H1 (cell line): ENCODE measurements around the gene ATXN2L. TPM values are rescaled to one million over a fixed set of nuclear protein-coding genes. Genes with fewer than 3 reads are reported as not detected.

Source experiments
- CTCF ChIA-PET: fragments of 300-600 bp; sonication (Branson Sonifier 250); formaldehyde crosslinking; loops from one replicate; lab custom pipeline; 2021; ENCODE audit not compliant: partially characterized antibody; lab: Charles Lee
- POLR2A ChIA-PET: fragments of 300-600 bp; sonication (Branson Sonifier 250); formaldehyde crosslinking; loops from one replicate; lab custom pipeline; 2021; ENCODE audit warnings: inconsistent platforms; ENCODE audit not compliant: partially characterized antibody; lab: Charles Lee
- DNase-seq, 2 experiments: peaks; one replicate each; pipeline versions ENCODE4 v3.0.0 to v3.0.0-alpha.2; 2010 to 2022; ENCODE audit warnings: low spot score in 2 of 2, low read depth in 1 of 2, mixed read lengths in 1 of 2
- FAIRE-seq: peaks from 2 replicates; lab custom pipeline; 2011; peaks lifted over from hg19 to GRCh38; lab: Jason Lieb, UNC
- H2AFZ ChIP-seq: 2 replicates; pipeline ENCODE4 v1.8.1; 2012; ENCODE audit warnings: low read length, inconsistent platforms
- H2AK5ac ChIP-seq: 2 replicates; pipeline ENCODE4 v1.6.1; 2013; ENCODE audit warnings: low read depth, low read length
- H2BK120ac ChIP-seq: replicated peaks from 2 replicates; pipeline ENCODE3; 2013; ENCODE audit warnings: low read depth, low read length, inconsistent platforms
- H2BK12ac ChIP-seq: 2 replicates; pipeline ENCODE4 v1.6.1; 2013; ENCODE audit warnings: low read depth, low read length
- H2BK15ac ChIP-seq: 2 replicates; pipeline ENCODE4 v1.6.1; 2013; ENCODE audit warnings: low read length
- H2BK20ac ChIP-seq: 2 replicates; pipeline ENCODE4 v1.6.1; 2013; ENCODE audit warnings: low read length
- H2BK5ac ChIP-seq: 2 replicates; pipeline ENCODE4 v1.6.1; 2013; ENCODE audit warnings: low read depth, low read length
- H3K14ac ChIP-seq: 2 replicates; pipeline ENCODE4 v1.6.1; 2013; ENCODE audit warnings: inconsistent platforms; ENCODE audit not compliant: insufficient read length
- H3K18ac ChIP-seq: 2 replicates; pipeline ENCODE4 v1.6.1; 2013; ENCODE audit warnings: low read length; ENCODE audit errors: extremely low read depth
- H3K23ac ChIP-seq: 2 replicates; pipeline ENCODE4 v1.6.1; 2013; ENCODE audit warnings: inconsistent platforms; ENCODE audit not compliant: insufficient read length
- H3K23me2 ChIP-seq: 2 replicates; pipeline ENCODE4 v1.6.1; 2013; ENCODE audit warnings: low read depth, low read length
- H3K27ac ChIP-seq: 2 replicates; pipeline ENCODE4 v1.6.1; 2011; ENCODE audit warnings: low read depth, low read length, inconsistent platforms
- H3K27me3 ChIP-seq, 4 experiments: replicated peaks in 1 of 4; 1 replicate in 1 of 4; 2 replicates in 3 of 4; pipeline versions ENCODE4 v1.6.1 to v1.8.1; 2011 to 2013; ENCODE audit warnings: low read length in 3 of 4, mild to moderate bottlenecking in 3 of 4, inconsistent platforms in 2 of 4, mixed read lengths in 2 of 4, moderate library complexity in 1 of 4; ENCODE audit not compliant: control insufficient read depth in 3 of 4, insufficient read depth in 3 of 4; ENCODE audit errors: extremely low read depth in 1 of 4
- H3K36me3 ChIP-seq, 4 experiments: 2 replicates each; pipeline versions ENCODE4 v1.6.1 to v1.8.1; 2011 to 2013; ENCODE audit warnings: mild to moderate bottlenecking in 4 of 4, low read length in 3 of 4, moderate library complexity in 2 of 4, control low read depth in 1 of 4, inconsistent platforms in 1 of 4; ENCODE audit not compliant: insufficient read depth in 4 of 4, control insufficient read depth in 2 of 4
- H3K4ac ChIP-seq: replicated peaks from 2 replicates; pipeline ENCODE3; 2013; ENCODE audit warnings: low read length, low read depth, mixed read lengths, inconsistent platforms; ENCODE audit not compliant: insufficient read length
- H3K4me1 ChIP-seq, 4 experiments: replicated peaks in 1 of 4; 1 replicate in 1 of 4; 2 replicates in 3 of 4; pipeline versions ENCODE4 v1.6.1 to v1.8.1; 2011 to 2013; ENCODE audit warnings: low read length in 3 of 4, inconsistent platforms in 2 of 4, mixed read lengths in 1 of 4; ENCODE audit not compliant: insufficient read depth in 4 of 4, control insufficient read depth in 3 of 4
- H3K4me2 ChIP-seq, 2 experiments: 2 replicates each; pipeline versions ENCODE4 v1.6.1 to v1.8.1; 2011 to 2013; ENCODE audit warnings: low read depth in 2 of 2, low read length in 2 of 2, control low read depth in 1 of 2, inconsistent platforms in 1 of 2, mild to moderate bottlenecking in 1 of 2; ENCODE audit not compliant: insufficient read depth in 1 of 2
- H3K4me3 ChIP-seq, 4 experiments: fragments of 200-600, 300-600 bp in 1 of 4; sonication (generic), shearing (Covaris generic), sonication (Bioruptor Twin) in 1 of 4; 2 replicates each; pipeline versions ENCODE4 v1.5.1 to v1.8.1; 2011 to 2016; ENCODE audit warnings: low read length in 4 of 4, low read depth in 3 of 4, control low read depth in 2 of 4, inconsistent platforms in 2 of 4, mild to moderate bottlenecking in 2 of 4, mixed read lengths in 1 of 4, moderate library complexity in 1 of 4; ENCODE audit not compliant: insufficient read depth in 2 of 4; ENCODE audit errors: extremely low read depth in 1 of 4
- H3K56ac ChIP-seq: replicated peaks from 2 replicates; pipeline ENCODE3; 2013; ENCODE audit warnings: low read depth, mild to moderate bottlenecking, mixed read lengths, low read length, inconsistent platforms; ENCODE audit not compliant: insufficient read length
- H3K79me1 ChIP-seq: 2 replicates; pipeline ENCODE4 v1.6.1; 2013; ENCODE audit warnings: low read depth, low read length, control low read depth
- H3K79me2 ChIP-seq, 2 experiments: 2 replicates each; pipeline versions ENCODE4 v1.6.1 to v1.8.1; 2012 to 2013; ENCODE audit warnings: low read length in 2 of 2, mild to moderate bottlenecking in 2 of 2, inconsistent platforms in 1 of 2; ENCODE audit not compliant: insufficient read depth in 2 of 2, control insufficient read depth in 1 of 2
- H3K9ac ChIP-seq, 4 experiments: replicated peaks in 1 of 4; 1 replicate in 1 of 4; 2 replicates in 3 of 4; pipeline versions ENCODE4 v1.6.1 to v1.8.1; 2011 to 2013; ENCODE audit warnings: low read depth in 3 of 4, low read length in 3 of 4, control low read depth in 2 of 4, mild to moderate bottlenecking in 2 of 4, moderate library complexity in 2 of 4, inconsistent platforms in 1 of 4; ENCODE audit errors: extremely low read depth in 1 of 4
- H3K9me3 ChIP-seq, 2 experiments: 2 replicates each; pipeline versions ENCODE4 v1.6.1 to v1.8.1; 2012 to 2013; ENCODE audit warnings: mild to moderate bottlenecking in 2 of 2, moderate library complexity in 2 of 2, control low read depth in 1 of 2, inconsistent platforms in 1 of 2, low read depth in 1 of 2, low read length in 1 of 2, mixed read lengths in 1 of 2; ENCODE audit not compliant: insufficient read depth in 2 of 2
- H4K20me1 ChIP-seq, 2 experiments: replicated peaks in 1 of 2; 2 replicates each; pipeline versions ENCODE3 to v1.8.1; 2011 to 2013; ENCODE audit warnings: inconsistent platforms in 2 of 2, low read length in 2 of 2, mild to moderate bottlenecking in 1 of 2; ENCODE audit not compliant: insufficient read depth in 2 of 2, control insufficient read depth in 1 of 2
- H4K5ac ChIP-seq: 2 replicates; pipeline ENCODE4 v1.6.1; 2013; ENCODE audit warnings: low read length, low read depth, mixed read lengths, inconsistent platforms; ENCODE audit not compliant: insufficient read length
- H4K8ac ChIP-seq: 2 replicates; pipeline ENCODE4 v1.8.0; 2013; ENCODE audit warnings: mild to moderate bottlenecking, moderate library complexity, low read length, inconsistent platforms; ENCODE audit not compliant: insufficient read depth; ENCODE audit errors: extremely low read depth
- H4K91ac ChIP-seq: replicated peaks from 2 replicates; pipeline ENCODE3; 2013; ENCODE audit warnings: low read length, mixed read lengths, inconsistent platforms; ENCODE audit not compliant: insufficient read length
- POLR2A ChIP-seq, 2 experiments: IDR thresholded peaks; 1 replicate in 1 of 2; 2 replicates in 1 of 2; pipeline ENCODE4 v1.6.1; 2011; ENCODE audit warnings: low read depth in 2 of 2, low read length in 2 of 2, mild to moderate bottlenecking in 2 of 2; ENCODE audit errors: control extremely low read depth in 1 of 2
- POLR2AphosphoS5 ChIP-seq: IDR thresholded peaks from 2 replicates; pipeline ENCODE4 v1.6.1; 2011; ENCODE audit warnings: low read depth, low read length
- RNF2 ChIP-seq: fragments of 200-900, 300-1000 bp; sonication (generic); IDR thresholded peaks from 2 replicates; pipeline ENCODE4 v1.7.1; 2016; ENCODE audit warnings: borderline replicate concordance, low read depth, mild to moderate bottlenecking, antibody characterized with exemption, low read length; ENCODE audit not compliant: poor library complexity, severe bottlenecking; ENCODE audit errors: missing control alignments
- WGBS, 2 experiments: shearing (Covaris generic) in 1 of 2; methylation state at CpG; one replicate each; pipeline versions ENCODE4 v1.1.6 to v1.1.7; 2013 to 2015; ENCODE audit warnings: low lambda C conversion rate in 2 of 2, mixed read lengths in 2 of 2, inconsistent platforms in 1 of 2, low coverage in 1 of 2, missing lambda C conversion rate in 1 of 2; ENCODE audit not compliant: insufficient replicate concordance in 2 of 2, insufficient coverage in 1 of 2, insufficient read length in 1 of 2; ENCODE audit errors: extremely low coverage in 1 of 2, missing lambda C conversion rate in 1 of 2; 5-methylcytosine and 5-hydroxymethylcytosine counted together
- polyA plus RNA-seq, 7 experiments: library from polyadenylated mRNA; depleted of rRNA in 3 of 7; stranded (reverse) in 5 of 7; unstranded in 2 of 7; fragments of >200 nt in 5 of 7; fragments of 200-250 nt in 2 of 7; gene quantifications; 1 replicate in 5 of 7; 2 replicates in 1 of 7; 4 replicates in 1 of 7; pipeline versions ENCODE4 v1.2.1 to v1.2.3, GENCODE V29; 2011 to 2013; ENCODE audit warnings: missing spikeins in 2 of 7, mixed read lengths in 2 of 7
- total RNA-seq: library from RNA; stranded (reverse); fragmentation: NEBNext Ultra II Directional; extraction: Animal tissue kit (Norgen Biotek cat#: 25700); gene quantifications from 2 replicates; pipeline ENCODE4 v1.2.1, GENCODE V29; 2021

Gene ATXN2L
- total and polyA plus RNA-seq, 2 of the 8 experiments (the other 6 are each of a cell fraction or from before 2014, with no cell fraction given) = 79.1 to 227 TPM

GRCh38 chr16:28837672-28838557 is 15.1 kb downstream of the ATXN2L start:
- H2AK5ac ChIP-seq = no peak overlapping the region
- H2AFZ ChIP-seq = no peak overlapping the region
- no peaks in the 10 kb centered on the region for H3K4me1 ChIP-seq
- H4K91ac ChIP-seq = no peak overlapping the region
- no peaks in the 10 kb centered on the region; the same call in 1 of the 2 replicates for H3K23me2 ChIP-seq
- no peak overlapping the region for H4K8ac ChIP-seq
- no peak for DNase-seq
- no peak overlapping the region for H3K4ac ChIP-seq
- no peak overlapping the region for H3K9ac ChIP-seq
- H3K18ac ChIP-seq = no peak overlapping the region
- H3K23ac ChIP-seq = no peak overlapping the region
- 95% methylated on average over 7 of the region's 7 CpGs; no CpG with 5 or more reads in 1 of the 2 experiments for WGBS, 2 experiments
- ChIA-PET POLR2A (interaction anchor here (0.7 to 23.4 kb wide), 11 partner anchors 2 to 112 kb away, joined by 3 to 756 read pairs (median 6); partner anchors contain the start of genes ATP2A1, ATXN2L, SH2B1 and TUFM), CTCF (interaction anchor here (0.6 to 4.5 kb wide), 3 partner anchors 8 to 118 kb away, joined by 3 to 26 read pairs (median 4); partner anchors contain the start of gene TUFM)
- H3K36me3 ChIP-seq = peaks cover 31 to 66% (median 49%) of the 10 kb centered on the region in 4 experiments
- no peak overlapping the region for H3K4me3 ChIP-seq
- H2BK5ac ChIP-seq = no peak overlapping the region
- no peak overlapping the region for H3K27ac ChIP-seq
- no peaks in the 10 kb centered on the region for H3K79me2 ChIP-seq
- H4K20me1 ChIP-seq = peaks cover 2 to 22% of the 10 kb centered on the region in 2 experiments
- no peak overlapping the region for H2BK20ac ChIP-seq
- no peak for FAIRE-seq
- H2BK15ac ChIP-seq = no peak overlapping the region
- no peak overlapping the region for H2BK120ac ChIP-seq
- TF ChIP-seq RNF2 (no peak), POLR2A (IDR thresholded peaks at IDR 0.05; ENCODE audit: control extremely low read depth in 1 of 2, low read depth in 2 of 2, low read length in 2 of 2) (peak in 1 of 2 experiments; percentile 13; a peak in 1 of 3 replicates), POLR2AphosphoS5 (peak; percentile 64)
- TF ChIP-seq, all 59 proteins: peak for 2
- H3K56ac ChIP-seq = no peak overlapping the region
- H2BK12ac ChIP-seq = no peak overlapping the region
- H3K14ac ChIP-seq = no peak overlapping the region
- no peak overlapping the region for H4K5ac ChIP-seq
- 0 out of 2 replicates have a peak, but pooled peaks cover 2% of the 10 kb centered on the region for H3K79me1 ChIP-seq
- H3K4me2 ChIP-seq = no peak overlapping the region
- no peaks in the 10 kb centered on the region for H3K27me3 ChIP-seq
- H3K9me3 ChIP-seq = no peaks in the 10 kb centered on the region
